Measurements from ENCODE around the gene SLC6A12. TPM values are rescaled to one million over a fixed set of nuclear protein-coding genes. Genes with fewer than 3 reads are reported as not detected.

The SLC6A12 gene
- total and polyA plus RNA-seq, 9 of the 15 experiments (the other 6 are each of a cell fraction or from before 2014, with no cell fraction given) = not detected

GRCh38 chr12:184811-185575 is 29.0 kb downstream of the SLC6A12 start:
- H3K9me3 ChIP-seq (replicated peaks; ENCODE audit: control insufficient read depth, insufficient read depth, low read depth, low read length) = no peaks in the 10 kb centered on the region
- intact Hi-C loops (cut with micrococcal nuclease) = no loop called here
- H3K4me1 ChIP-seq (replicated peaks in 1 of 2; ENCODE audit: control insufficient read depth in 2 of 2, insufficient read depth in 2 of 2, low read length in 2 of 2) = peaks cover 0 to 17% of the 10 kb centered on the region in 2 experiments; a peak in 2 of 5 replicates
- no peak overlapping the region for H3K4me3 ChIP-seq
- WGBS (ENCODE audit: insufficient coverage, low coverage, missing lambda C conversion rate) = 18% methylated on average over 11 of the region's 13 CpGs
- DNase-seq (ENCODE audit: extremely low read depth in 1 of 4, low spot score in 3 of 4) (no peak), ATAC-seq (no peak), FAIRE-seq (no peak)
- no peak overlapping the region for H3K9ac ChIP-seq (ENCODE audit: insufficient read depth in 1 of 2, low read depth in 2 of 2, low read length in 2 of 2)
- no peak for TF ChIP-seq POLR2A (conservative IDR thresholded peaks at IDR 0.05)
- no peak for TF ChIP-seq YY1 (IDR thresholded peaks at IDR 0.05; ENCODE audit: borderline replicate concordance in 1 of 3, control insufficient read depth in 1 of 3, extremely low read depth in 1 of 3, insufficient read depth in 3 of 3, insufficient read length in 1 of 3, insufficient replicate concordance in 2 of 3, low read depth in 1 of 3, low read length in 2 of 3)
- no peak for TF ChIP-seq NR2F6 (CRISPR knock-in tag; IDR thresholded peaks at IDR 0.05)
- TF ChIP-seq HNRNPH1 (optimal IDR thresholded peaks at IDR 0.05; ENCODE audit: low read depth, low read length) = no peak
- H3K79me2 ChIP-seq (ENCODE audit: control insufficient read depth, insufficient read depth, low read length) = no peaks in the 10 kb centered on the region
- in situ Hi-C loops (cut with MboI) = no loop called here
- no peak overlapping the region for H2AFZ ChIP-seq (ENCODE audit: low read depth, low read length)
- H3K27ac ChIP-seq (ENCODE audit: extremely low read depth, low read depth, low read length) = no peak overlapping the region
- BruUV-seq (replicated peaks) = no TSS peak
- no peaks in the 10 kb centered on the region for H4K20me1 ChIP-seq (replicated peaks; ENCODE audit: control insufficient read depth, insufficient read depth, low read length)
- H3K4me2 ChIP-seq (ENCODE audit: insufficient read depth, low read length) = no peak overlapping the region
- no peaks in the 10 kb centered on the region for H3K9me1 ChIP-seq (ENCODE audit: control insufficient read depth, insufficient read depth, low read length)
- ChIA-PET CTCF (ENCODE audit: low intra/inter-chr PET ratio) (no interaction called here), POLR2A (interaction anchor here (0.5 kb wide), 1 partner anchor 56 kb away, joined by 3 read pairs; no protein-coding TSS in a partner anchor)
- H3K36me3 ChIP-seq (ENCODE audit: control insufficient read depth, insufficient read depth, low read length) = no peaks in the 10 kb centered on the region
- peaks cover under 1 to 31% of the 10 kb centered on the region in 2 experiments; a peak in 3 of 5 replicates for H3K27me3 ChIP-seq (ENCODE audit: control insufficient read depth in 2 of 2, insufficient read depth in 2 of 2, low read length in 2 of 2)
